Gastrocnemius medialis (tissue), 4 donors: ENCODE results near the gene KAZN. TPM values are rescaled to one million over a fixed set of nuclear protein-coding genes. Genes with fewer than 3 reads are reported as not detected.

Experiments used
- ATAC-seq, 2 donors: fragments of 150-250 bp; one replicate each; pipeline ENCODE4 v1.9.1; 2016
- DNase-seq, 2 donors: peaks; one replicate each; pipeline ENCODE4 v3.0.0-alpha.2; 2019
- H3K27ac ChIP-seq, 4 donors: fragments of 200-600 bp; sonication (generic); 1 replicate in 1 of 4; 2 replicates in 3 of 4; pipeline ENCODE4 v1.5.1; 2016 to 2018; ENCODE audit warnings: mild to moderate bottlenecking in 2 of 4, moderate library complexity in 1 of 4
- H3K27me3 ChIP-seq, 3 donors: fragments of 200-600 bp; sonication (generic) in 2 of 3; 1 replicate in 1 of 3; 2 replicates in 2 of 3; pipeline versions ENCODE4 v1.5.1 to v1.6.0; 2016 to 2019; ENCODE audit warnings: mild to moderate bottlenecking in 1 of 3, moderate library complexity in 1 of 3
- H3K36me3 ChIP-seq, 2 donors: fragments of 200-600 bp; sonication (generic) in 1 of 2; one replicate each; pipeline ENCODE4 v1.5.1; 2017 to 2018
- H3K4me1 ChIP-seq, 2 donors: fragments of 200-600 bp; sonication (generic) in 1 of 2; one replicate each; pipeline ENCODE4 v1.5.1; 2016 to 2017; ENCODE audit warnings: mild to moderate bottlenecking in 2 of 2
- H3K4me3 ChIP-seq, 4 donors: fragments of 200-600 bp; sonication (generic) in 3 of 4; 1 replicate in 1 of 4; 2 replicates in 3 of 4; pipeline ENCODE4 v1.5.1; 2016 to 2019; ENCODE audit warnings: mild to moderate bottlenecking in 2 of 4
- H3K9me3 ChIP-seq, 3 donors: fragments of 200-600 bp; sonication (generic) in 2 of 3; 1 replicate in 1 of 3; 2 replicates in 2 of 3; pipeline ENCODE4 v1.5.1; 2016 to 2019
- CTCF ChIP-seq, 5 experiments: fragments of 450-650 bp in 3 of 5; fragments of 200-600 bp in 2 of 5; sonication (generic) in 2 of 5; IDR thresholded peaks in 4 of 5; conservative IDR thresholded peaks in 1 of 5; 1 replicate in 4 of 5; 2 replicates in 1 of 5; pipeline ENCODE4 v1.5.1; 2016 to 2019; ENCODE audit warnings: antibody characterized with exemption in 5 of 5, mild to moderate bottlenecking in 3 of 5, moderate library complexity in 3 of 5
- POLR2A ChIP-seq, 2 donors: fragments of 450-650 bp; IDR thresholded peaks; one replicate each; pipeline ENCODE4 v1.6.1; 2017; ENCODE audit warnings: antibody characterized with exemption in 2 of 2, mild to moderate bottlenecking in 2 of 2, moderate library complexity in 2 of 2
- in situ Hi-C, 4 donors: fragments of 200-750 bp; cut with MboI; loops; one replicate each; pipeline versions ENCODE4 v1.15.0 to v1.8.0; 2017; ENCODE audit warnings: low sequenced_read_pairs in 4 of 4
- intact Hi-C: fragments of 100-400 bp; cut with DNase I; formaldehyde crosslinking; loops from one replicate; pipeline ENCODE4 v1.15.1; 2023; ENCODE audit warnings: low total_unique reads
- total RNA-seq, 4 donors: library from RNA; depleted of rRNA; stranded (reverse); fragments of >200 nt; gene quantifications; one replicate each; pipeline versions ENCODE4 v1.1.0 to v1.2.3, GENCODE V29; 2016

The KAZN gene
- total RNA-seq, 4 donors from 2014 or later, result 0.05 to 2.2 (median 1.00) TPM

DNA sequence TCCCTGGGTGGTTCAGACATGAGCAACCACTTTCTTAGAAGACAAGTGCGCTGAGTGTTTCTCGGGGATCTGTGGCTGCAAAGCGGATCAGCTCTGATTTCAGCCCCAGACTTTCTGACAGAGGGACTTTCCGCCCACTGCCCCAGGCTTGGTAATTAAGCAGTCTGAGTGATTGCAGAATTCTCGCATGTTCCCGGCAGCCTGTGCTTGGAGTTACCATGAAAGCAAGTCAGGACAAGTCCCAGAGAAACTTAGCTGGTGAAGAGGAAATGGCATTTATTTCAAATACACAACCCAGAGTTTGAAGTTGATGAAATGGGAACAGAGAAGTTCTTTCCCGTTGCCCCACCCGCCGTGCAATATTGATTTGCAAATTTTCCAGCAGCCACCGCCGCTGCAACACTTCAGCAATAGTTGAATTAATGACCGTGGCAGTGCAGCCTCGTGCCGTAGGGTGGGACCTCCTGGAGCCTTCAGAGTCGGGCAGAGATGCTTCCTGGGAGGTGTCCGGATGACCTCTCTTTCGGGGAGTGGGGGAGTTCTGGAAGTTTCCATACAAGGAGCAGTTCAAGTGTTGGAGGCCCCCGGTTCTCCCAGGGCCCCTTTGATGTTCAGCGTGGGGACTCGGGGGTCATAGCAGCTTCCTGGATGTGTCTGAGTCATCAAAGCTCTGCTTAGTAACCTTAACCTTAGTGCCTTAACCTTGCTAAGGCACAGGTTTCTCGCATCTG, 134.7 kb downstream of the KAZN start:
- H3K4me3 ChIP-seq, result no peak overlapping the region
- H3K27me3 ChIP-seq, result peaks cover 0 to 7% (median 3%) of the 10 kb centered on the region in 3 donors
- in situ Hi-C loops, result no loop called here
- H3K4me1 ChIP-seq, result no peaks in the 10 kb centered on the region
- no peaks in the 10 kb centered on the region for H3K36me3 ChIP-seq
- ATAC-seq (no peak), DNase-seq (no peak)
- no peak overlapping the region for H3K27ac ChIP-seq
- intact Hi-C loops, result loop anchor here (10.0 kb wide), 1 partner anchor 628 kb away; no protein-coding TSS in a partner anchor
- no peaks in the 10 kb centered on the region for H3K9me3 ChIP-seq
- TF ChIP-seq CTCF (IDR thresholded peaks at IDR 0.05 in 4 of 5, conservative IDR thresholded peaks at IDR 0.05 in 1 of 5) (no peak), POLR2A (IDR thresholded peaks at IDR 0.05) (no peak)

GRCh38 chr1:14733779-14734140, 135.3 kb downstream of the KAZN start:
- in situ Hi-C loops, result no loop called here
- DNase-seq (no peak), ATAC-seq (no peak)
- peaks cover 0 to 7% (median 3%) of the 10 kb centered on the region in 3 donors for H3K27me3 ChIP-seq
- intact Hi-C loops, result loop anchor here (10.0 kb wide), 1 partner anchor 629 kb away; no protein-coding TSS in a partner anchor
- H3K36me3 ChIP-seq, result no peaks in the 10 kb centered on the region
- no peak overlapping the region for H3K4me3 ChIP-seq
- TF ChIP-seq CTCF (IDR thresholded peaks at IDR 0.05 in 4 of 5, conservative IDR thresholded peaks at IDR 0.05 in 1 of 5) (no peak), POLR2A (IDR thresholded peaks at IDR 0.05) (no peak)
- no peaks in the 10 kb centered on the region for H3K4me1 ChIP-seq
- H3K9me3 ChIP-seq, result no peaks in the 10 kb centered on the region
- no peak overlapping the region for H3K27ac ChIP-seq

GRCh38 chr1:14735841-14736240, 137.4 kb downstream of the KAZN start:
- ATAC-seq, result no peak
- intact Hi-C loops (loop anchor here (10.0 kb wide), 1 partner anchor 631 kb away; no protein-coding TSS in a partner anchor), in situ Hi-C loops (no loop called here)

DNA sequence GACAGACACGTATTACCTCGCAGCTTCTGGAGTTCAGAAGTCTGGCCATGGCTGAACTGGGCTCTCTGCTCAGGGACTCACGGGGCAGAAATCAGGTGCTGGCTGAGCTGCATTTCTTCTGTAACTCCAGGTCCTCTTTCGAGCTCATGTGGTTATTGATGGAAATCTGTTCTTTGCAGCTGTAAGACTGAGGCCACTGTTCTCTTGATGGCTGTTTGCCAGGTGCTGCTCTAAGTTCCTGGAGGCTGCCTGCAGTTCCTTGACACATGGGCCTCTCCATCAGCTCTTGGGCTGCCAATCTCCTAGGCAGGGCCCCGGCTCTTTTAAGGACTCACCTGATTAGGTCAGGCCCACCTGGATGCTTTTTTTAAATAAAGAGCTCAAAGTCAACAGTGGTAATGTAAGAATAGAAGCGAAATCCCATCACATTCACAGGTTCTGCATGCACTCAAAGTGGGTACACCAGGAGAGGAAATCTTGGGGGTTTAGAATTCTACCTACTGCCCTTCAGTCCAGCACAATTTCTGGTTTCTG, 139.1 kb downstream of the KAZN start:
- Histone ChIP-seq H3K36me3 (no peaks in the 10 kb centered on the region), H3K9me3 (no peaks in the 10 kb centered on the region), H3K4me1 (no peaks in the 10 kb centered on the region), H3K27ac (no peak overlapping the region), H3K27me3 (peaks cover 0 to 8% (median 7%) of the 10 kb centered on the region in 3 donors), H3K4me3 (no peak overlapping the region)
- in situ Hi-C loops, result no loop called here
- no peak for TF ChIP-seq CTCF (IDR thresholded peaks at IDR 0.05 in 4 of 5, conservative IDR thresholded peaks at IDR 0.05 in 1 of 5)
- no peak for TF ChIP-seq POLR2A (IDR thresholded peaks at IDR 0.05)
- intact Hi-C loops, result loop anchor here (10.0 kb wide), 1 partner anchor 633 kb away; no protein-coding TSS in a partner anchor
- ATAC-seq (no peak), DNase-seq (no peak)

More at GRCh38 chr1:14735841-14736240, 137.4 kb downstream of the KAZN start:
- DNase-seq, result no peak
- Histone ChIP-seq H3K27ac (no peak overlapping the region), H3K36me3 (no peaks in the 10 kb centered on the region), H3K4me3 (no peak overlapping the region), H3K9me3 (no peaks in the 10 kb centered on the region), H3K27me3 (peaks cover 0 to 7% (median 5%) of the 10 kb centered on the region in 3 donors), H3K4me1 (no peaks in the 10 kb centered on the region)
- no peak for TF ChIP-seq POLR2A (IDR thresholded peaks at IDR 0.05)
- TF ChIP-seq CTCF (IDR thresholded peaks at IDR 0.05 in 4 of 5, conservative IDR thresholded peaks at IDR 0.05 in 1 of 5), result no peak
